GM19023 (cell line): Measurements from ENCODE around the gene IFI16.

Experiments
- ATAC-seq: cut with Tn5 transposase; IDR thresholded peaks from one replicate; pipeline ENCODE4 v1.9.1; 2021; ENCODE audit warnings: mild to moderate bottlenecking, moderate library complexity; ENCODE audit not compliant: unreplicated experiment

The IFI16 gene

DNA sequence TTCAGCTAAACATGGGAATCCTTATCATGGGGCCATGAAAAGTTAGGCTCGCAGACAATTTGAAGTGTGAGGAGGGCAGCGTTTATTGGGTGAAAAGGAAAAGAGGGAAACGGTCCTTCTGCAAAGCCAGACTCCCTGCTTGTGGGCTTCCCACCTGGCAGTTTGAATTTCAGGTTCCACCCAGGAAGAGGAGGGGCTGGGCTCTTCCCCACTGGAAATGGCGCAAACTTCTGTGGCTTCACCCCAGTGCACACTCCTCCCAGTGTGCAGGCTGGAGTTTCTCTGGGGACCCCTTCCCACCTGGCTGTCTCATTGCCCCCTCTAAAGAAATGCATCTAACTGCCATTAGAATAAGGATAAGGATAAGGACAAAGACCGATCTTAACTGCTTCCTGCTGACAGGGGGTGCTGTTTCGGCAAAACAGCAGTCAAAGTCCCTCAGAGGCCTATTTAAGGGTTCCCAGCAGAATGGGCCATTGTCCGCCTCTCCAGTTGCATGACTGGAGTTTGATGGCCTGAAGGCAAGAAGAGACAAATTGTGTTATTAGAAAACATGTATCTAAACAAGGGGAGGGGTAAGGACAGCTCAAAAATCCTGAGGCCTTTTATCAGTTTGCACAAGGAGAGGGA lies 46.5 kb downstream of the IFI16 start:
- ATAC-seq, result no peak

DNA sequence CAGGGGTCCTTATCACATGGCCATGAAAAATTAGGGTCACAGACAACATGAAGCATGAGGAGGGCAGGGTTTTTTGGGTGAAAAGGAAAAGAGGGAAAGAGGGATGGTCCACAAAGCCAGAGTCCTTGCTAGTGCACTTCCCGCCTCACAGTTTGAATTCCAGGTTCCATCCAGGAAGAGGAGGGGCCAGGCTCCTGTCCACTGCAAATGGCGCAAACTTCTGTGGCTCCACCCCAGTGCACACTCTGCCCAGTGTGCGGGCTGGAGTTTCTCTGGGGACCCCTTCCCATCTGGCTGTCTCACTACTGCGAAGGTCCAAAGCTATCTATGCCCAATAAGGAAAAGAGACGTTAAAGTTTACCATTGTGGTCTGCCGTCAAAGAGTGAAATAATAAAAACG lies 49.0 kb downstream of the IFI16 start:
- no peak for ATAC-seq

DNA sequence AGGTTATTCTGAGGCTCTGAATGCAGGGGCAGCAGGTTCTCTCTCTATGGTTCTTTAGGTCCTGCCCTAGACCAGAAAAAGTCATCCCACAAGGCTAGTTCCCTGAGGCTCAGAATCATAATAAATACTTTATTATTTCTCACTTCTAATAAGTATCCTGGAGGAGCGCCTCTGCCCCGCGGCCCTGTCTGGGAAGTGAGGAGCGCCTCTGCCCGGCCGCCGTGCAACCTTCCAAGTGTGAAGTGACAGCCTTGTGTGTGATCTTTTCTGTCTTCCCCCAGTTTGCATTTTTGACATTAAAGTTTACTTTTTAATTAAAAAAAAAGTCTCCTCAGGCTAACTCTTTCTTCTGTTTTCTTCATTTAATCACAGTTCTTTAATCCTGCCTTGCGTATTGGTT lies 55.4 kb downstream of the IFI16 start:
- no peak for ATAC-seq

DNA sequence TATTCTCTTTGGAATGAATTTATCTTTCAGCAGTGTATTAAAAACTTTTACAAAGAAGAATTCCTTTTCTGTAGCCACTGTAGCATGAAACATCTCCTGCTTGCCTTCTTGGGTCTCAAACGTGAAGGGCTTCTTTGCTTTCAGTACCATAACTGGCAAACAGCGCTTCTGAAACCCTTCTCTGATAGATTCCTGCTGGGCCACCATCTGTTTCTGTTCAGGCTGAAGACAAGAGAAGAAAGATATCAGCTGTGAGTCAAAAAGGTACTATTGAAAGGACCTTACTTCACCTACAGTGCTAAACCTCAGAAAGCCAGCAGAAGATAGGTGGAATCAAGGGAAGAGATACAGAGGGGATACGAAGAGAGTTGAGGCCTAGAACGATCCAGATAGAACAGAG lies 56.4 kb downstream of the IFI16 start:
- no peak for ATAC-seq

DNA sequence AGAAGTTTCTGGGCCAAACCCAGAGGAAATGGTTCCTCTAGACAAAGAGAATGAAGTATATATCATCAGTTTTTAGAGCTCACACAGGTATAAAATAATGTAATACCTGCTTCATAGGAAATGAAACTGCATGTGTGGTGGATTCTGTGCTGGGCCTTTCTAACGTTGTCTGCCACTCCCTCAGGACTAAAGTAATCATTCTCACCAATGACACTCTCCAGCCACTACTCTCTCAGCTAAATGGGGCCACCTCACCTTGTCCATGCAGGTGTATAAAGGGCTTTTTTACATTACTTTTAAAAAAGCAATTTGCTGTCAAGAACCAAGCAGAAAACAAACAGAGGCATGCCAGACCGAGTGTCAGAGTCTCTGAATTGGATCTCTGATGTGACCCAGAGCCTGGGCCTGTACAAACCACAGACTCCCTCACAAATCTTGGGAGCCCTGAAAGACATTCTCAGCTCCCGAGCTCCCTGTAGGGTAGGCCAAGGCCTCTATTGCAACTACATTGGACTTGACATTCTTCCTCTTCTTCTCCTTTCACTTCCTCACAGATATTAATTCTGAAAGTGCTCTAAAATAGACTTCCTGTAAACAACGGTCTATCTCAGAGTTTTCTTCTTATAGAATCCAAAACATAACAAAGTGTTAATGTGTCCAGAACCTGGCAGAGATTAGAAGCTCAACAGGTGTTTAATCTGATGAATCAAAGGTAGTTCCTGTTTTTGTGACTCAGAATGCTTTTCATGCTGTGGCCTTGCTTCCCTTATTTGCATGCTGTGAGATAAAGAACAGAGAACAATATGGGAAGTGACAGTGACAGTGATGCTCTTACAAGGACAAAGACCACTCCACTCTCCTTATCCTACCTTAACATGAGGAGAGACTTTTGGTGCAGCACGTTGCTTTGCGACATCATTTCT lies 58.3 kb downstream of the IFI16 start:
- peak; percentile 87 for ATAC-seq

DNA sequence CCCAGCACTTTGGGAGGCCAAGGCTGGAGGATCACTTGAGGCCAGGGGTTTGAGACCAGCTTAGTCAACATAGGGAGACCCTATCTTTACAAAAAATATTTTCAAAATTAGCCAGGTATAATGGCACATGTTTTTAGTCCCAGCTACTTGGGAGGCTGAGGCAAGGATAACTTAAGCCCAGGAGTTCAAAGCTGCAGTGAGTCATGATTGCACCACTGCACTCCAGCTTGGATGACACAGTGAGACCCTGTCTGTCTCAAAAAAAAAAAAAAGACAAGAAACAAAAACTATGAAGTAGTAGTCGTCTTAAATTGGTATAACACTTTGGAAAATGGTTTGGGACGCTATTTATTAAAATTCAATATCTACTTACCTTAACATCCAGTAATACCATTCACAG lies 59.2 kb downstream of the IFI16 start:
- ATAC-seq, result no peak

DNA sequence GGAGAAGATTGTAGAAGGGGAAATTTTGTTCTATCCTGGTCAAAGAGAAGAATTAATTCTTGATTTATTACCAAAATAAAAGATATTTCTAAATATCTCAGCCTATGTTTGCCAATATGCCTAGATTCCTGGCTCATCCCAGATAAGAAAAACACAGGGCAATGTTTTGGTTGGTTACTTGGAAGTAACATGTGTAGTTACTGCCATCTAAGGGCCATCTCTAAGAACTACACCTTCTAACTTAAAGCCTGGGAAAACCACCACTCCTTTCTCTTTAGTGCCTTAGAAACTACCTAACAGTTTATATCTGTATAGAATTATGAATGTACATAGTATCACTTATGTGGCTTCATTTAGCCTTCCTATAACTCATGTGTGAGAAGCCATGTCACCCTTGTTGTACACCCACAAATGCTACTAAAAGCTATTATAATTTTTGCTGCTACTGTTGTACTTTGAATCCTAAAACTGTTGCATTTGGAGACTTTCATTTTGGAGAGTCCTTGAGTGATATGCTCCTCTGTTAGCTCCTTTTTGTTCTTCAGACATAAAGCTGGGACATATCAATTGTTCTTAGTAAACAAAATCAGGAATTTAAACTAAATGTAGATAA lies 62.4 kb downstream of the IFI16 start:
- no peak for ATAC-seq

DNA sequence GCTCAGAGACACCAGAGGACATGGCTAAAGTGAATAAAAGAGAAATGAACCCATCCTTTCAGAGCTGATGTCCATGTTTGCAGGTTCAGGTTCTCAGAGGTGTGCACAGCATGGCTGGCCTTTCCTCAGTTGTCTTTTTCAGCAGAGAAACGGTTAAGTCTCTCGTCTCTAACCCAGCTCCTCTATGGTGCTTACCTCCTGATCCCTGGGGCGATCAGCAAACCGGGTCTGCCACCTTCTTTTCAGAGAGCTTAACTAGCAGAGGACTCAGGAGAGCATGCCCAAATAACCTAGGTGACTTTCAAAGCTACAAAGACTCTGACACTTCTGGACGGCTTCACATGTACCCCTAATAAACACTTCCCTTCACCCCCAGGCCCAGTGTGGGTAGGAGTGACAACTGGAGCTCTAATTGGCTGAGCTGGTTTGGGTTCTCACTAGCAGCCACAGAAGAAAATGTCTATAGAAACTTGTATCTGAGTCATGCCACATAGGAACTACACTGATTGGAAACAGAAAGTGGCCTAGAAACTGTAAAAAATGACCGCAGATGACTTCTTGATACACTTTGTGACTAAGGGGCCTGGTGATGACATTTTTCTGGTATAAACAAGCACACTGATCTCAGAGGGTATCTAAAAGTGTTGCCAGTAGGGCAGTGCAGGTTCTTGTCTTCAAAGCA lies 66.9 kb downstream of the IFI16 start, which contains the start of gene AIM2:
AIM2 (minus strand) TSS at position 329 of the 682 bp plus-strand sequence. CDS start 3,267 bp downstream, outside the sequence.
- peak; percentile 86 for ATAC-seq

DNA sequence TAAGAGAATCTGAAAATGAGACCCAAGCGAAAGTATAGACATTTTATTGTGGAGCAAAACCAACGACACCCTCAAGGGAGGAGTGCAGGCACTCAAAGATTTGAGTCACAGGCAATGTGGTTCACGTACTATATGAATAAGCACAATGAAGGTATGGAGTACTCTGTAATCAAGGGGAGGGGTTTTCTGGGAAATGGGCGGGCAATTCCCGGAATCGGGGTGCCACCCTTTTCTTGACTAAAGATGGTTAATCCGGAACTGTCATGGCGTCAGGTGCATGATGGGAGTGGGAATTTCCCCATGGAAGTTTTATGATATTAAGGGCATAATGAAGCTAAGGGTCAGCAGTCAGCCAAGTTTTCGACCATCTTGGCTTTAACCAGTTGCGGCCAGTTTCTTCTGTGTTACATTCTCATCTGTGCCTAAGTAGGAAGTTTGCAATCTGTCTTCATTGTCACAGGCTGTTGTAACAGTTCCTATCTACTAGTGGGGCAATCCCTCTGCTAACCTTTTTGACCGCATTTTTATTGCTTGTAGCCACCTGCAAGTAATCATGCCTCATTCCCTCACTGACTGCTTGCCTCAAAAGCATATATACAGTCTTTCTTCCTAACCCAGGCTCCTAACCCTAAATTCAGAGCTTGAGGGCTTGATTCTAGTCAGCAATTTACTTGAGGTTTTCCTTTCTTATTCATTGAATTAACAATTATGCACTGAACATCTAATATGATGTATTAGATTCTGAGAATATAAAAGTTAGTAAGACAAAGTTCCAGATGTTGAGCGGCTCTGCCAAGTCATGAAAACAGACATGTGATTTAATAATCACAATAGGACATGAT lies 67.6 kb downstream of the IFI16 start:
- ATAC-seq, result peak; percentile 73

DNA sequence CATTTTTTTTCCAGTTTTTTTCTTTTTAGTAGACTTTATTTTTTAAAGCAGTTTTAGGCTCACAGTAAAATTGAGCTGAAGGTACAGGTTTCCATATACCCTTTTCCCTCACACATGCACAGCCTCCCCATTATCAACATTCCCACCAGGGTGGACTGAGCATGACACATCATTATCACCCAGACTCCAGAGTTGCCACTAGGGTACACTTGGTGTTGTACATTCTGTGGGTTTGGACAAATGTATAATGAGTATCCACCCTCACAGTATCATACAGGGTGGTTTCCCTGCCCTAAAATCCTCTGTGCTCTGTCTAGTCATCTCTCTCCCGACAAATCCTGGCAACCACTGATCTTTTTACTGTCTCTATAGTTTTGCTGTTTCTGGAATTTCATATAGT lies 69.8 kb downstream of the IFI16 start:
- no peak for ATAC-seq

DNA sequence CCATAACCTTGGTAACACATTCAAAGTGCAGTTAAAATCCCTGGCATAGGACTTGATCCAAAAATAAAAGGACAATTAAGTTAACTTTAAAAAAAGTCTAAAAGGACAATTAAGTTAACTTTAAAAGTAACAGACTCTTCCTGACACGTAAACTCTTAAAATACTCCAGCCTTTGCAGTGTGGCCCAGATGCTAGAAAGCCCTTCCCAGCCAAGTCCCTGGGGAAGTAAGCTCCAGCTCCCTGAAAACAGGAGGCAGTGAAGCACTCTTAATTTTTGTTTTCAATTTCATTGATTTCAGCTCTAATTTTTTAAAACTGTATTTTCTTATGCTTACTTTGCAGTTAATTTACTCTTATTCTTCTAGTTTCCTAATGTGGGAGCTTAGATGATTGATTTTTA lies 71.9 kb downstream of the IFI16 start:
- no peak for ATAC-seq

DNA sequence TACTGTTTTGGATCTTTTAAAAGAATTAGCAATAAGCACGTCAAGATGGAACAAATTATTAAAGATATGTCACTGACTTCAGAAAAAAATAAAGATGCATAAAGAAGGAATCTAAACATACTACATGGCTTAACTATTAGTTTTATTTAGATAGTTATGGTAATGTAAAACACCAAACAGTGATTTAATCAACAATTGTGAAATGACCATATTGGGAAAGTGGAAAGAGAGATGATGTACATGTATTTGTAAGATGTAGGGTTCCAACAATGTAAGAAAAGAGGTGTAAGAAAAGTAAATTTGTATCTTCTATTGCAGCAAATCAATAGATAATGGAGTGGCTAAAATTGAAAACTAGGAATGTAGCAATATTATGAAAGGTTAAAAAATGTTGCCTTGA lies 73.3 kb downstream of the IFI16 start:
- ATAC-seq, result no peak

DNA sequence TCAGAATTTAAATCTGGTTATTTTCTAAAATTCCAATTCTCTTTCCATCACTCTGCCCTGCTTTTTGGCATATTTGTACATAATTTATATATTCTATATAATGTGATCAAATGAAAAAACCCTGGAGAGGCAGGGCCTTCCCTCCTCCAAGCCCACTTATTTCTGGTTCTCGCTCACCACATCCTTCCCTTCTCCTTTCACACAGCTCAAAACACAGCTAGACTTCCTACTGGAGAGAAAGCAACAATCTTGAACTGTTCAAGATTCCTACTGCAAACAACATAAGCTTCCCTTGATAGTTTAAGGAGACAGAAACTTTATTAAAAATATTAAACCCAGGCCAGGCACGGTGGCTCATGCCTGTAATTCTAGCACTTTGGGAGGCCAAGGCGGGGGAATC lies 74.4 kb downstream of the IFI16 start:
- no peak for ATAC-seq

DNA sequence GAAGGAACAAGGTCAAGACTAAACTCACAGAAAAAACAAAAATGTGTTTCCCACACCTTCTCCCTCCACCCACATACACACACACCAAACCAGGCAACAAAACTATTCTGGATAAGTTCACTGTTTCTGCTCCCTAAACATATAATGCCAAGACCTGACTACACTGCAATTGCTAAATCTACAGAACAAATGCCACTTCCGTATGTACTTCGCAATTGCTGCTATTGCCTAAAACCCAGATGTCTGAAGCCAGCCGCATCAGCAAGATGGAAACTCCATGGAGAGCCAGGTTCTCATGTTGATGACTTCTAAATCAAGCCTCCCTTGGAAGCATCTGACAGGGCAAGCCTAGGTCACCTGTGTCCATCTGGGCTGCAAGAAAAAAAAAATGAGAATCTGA lies 75.2 kb downstream of the IFI16 start:
- ATAC-seq, result no peak

DNA sequence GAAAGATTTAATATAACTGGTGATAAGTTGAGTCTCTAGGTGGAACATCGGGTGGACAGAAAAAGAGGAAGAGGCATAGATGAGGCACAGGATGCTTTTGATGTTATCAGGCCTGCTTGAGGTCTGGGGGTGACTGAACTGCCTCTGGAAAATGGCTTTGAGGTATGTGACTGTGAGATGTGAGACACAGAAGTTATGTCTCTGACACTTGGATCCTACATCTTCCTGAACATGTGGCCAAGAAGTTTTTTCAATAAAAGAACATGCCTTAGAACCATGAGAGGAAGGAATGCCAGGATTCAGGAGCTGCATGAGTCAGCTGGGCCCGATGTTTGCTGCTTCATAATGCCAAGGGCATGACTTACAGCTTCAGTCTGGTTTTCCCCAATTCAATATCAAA lies 78.3 kb downstream of the IFI16 start:
- ATAC-seq, result no peak

DNA sequence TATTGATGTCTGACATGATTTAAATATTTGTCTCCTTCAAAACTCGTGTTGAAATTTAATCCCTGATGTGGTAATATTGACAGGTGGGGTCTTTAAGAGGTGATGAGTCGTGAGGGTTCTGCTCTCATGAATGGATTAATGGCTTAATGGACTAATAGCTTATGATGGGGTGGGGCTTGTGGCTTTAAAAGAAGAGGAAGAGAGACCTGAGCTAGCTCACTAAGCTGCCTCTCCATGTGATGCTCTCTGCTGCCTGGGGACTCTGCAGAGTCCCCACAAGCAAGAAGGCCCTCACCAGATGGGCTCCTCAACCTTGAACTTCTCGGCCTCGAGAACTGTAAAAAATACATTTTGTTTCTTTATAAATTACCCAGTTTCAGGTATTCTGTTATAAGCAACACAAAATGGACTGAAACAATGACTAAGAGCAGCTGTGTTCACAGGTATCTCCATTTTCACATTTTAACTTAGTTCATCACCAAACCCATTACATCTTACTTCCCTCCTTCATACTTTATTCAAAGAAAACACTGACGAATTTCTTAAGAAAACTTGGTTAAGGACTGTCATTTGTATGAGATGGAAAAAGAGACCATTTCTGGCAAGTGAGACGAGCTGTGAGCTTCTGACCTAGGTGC lies 79.0 kb downstream of the IFI16 start:
- no peak for ATAC-seq

DNA sequence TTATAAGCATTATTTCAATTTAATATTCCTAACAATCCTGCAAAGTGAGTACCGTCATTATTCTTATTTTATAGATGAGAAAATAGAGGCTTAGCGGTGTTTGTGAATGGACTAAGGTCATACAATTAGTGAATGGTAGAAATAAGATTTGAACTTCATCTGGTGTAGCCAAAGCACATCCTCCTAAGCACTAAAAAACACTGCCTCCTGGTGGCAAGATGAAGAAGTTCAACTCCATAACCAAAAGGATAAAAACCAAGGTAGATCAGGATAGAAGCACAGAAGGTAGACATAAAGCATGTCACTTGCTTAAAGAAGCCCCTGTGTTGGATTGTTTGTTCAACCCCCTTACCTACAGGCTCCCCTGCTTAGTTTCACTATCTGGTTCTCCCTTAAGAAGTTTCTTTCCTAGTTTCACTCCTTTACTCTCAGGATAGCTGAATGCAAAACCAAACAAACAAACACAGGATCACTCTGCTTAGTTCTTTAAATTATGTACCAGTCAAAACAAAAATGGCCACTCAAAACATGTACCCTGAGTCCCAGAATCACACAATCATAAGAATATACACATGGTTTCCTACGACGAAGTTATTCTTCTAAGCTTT lies 79.6 kb downstream of the IFI16 start:
- no peak for ATAC-seq

DNA sequence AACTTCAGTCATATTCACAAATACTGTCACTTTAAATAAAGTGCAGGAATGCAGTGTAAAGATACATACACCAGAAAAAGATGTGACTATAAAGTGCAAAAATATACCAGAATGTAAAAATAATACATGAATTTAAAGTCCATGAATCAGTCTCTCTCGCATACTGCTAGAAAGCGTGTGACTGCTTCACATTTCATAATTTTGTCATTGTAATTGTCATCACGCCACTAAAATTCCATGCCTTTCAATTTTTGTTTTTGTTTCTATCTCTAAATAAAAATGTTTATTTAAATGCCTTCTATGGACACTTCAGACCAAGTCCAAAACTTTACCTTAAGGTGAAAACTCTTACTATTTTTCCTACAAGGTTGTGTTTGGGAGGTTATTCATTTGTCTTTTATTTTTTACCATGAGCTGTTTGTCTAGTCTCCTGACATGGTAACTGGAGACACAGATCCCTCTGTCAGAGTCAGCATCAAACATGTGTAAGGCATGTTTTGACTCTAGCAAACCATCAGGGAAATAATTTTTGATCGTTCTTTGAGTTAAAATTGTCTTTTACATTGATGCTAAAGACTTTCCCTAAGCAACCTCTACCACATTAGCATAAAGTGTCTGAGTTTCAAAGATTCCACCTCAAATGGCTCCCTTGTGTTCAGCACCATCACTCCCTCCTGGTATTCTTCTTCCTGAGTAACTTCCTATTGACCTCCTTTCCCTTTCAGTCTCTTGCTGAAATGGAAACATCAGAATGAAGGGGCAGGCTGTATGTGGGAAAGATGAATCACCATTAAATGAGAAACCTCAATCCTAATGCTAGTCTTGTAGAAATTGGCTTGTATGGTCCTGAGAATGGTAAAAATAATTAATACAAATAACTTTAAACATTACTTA lies 80.8 kb downstream of the IFI16 start:
- no peak for ATAC-seq

DNA sequence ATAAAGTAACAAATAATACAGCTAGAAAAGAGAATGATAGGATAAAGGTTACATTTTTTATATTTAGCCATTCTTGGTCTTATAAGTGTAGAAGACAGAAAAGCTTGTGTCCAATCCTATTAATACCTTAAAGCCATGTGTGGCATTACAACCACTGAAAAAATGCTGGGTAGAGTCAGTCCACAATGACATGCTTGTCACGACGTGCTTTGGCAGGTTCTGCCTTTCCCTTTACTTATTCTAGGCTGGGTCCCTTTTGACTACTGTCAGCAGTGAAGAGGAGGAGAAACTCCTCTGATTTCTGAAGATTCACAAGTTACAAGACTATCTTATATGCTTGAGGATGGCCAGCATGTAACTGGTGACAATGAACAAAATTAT lies 81.5 kb downstream of the IFI16 start:
- no peak for ATAC-seq
